SU-DHL-6 (cell line): ENCODE measurements around the gene MAN1B1.

Source experiments
- H2AFZ ChIP-seq: fragments of 200-600 bp; sonication (generic); 2 replicates; pipeline ENCODE4 v1.6.1; 2014; ENCODE audit warnings: low read depth, mild to moderate bottlenecking, moderate library complexity, mixed read lengths, antibody characterized with exemption, low read length; ENCODE audit not compliant: severe bottlenecking
- H3F3A ChIP-seq: fragments of 200-600 bp; shearing (Covaris generic); 2 replicates; pipeline ENCODE4 v1.6.0; 2016; ENCODE audit warnings: antibody characterized with exemption, mild to moderate bottlenecking; ENCODE audit not compliant: insufficient read depth
- H3K27ac ChIP-seq: fragments of 200-600 bp; sonication (generic); 2 replicates; pipeline ENCODE4 v1.5.1; 2016; ENCODE audit warnings: low read depth, mild to moderate bottlenecking, low read length, moderate library complexity, mixed read lengths
- H3K27me3 ChIP-seq: fragments of 200-600 bp; sonication (generic), shearing (Covaris generic); 2 replicates; pipeline ENCODE4 v1.6.0; 2014; ENCODE audit warnings: mild to moderate bottlenecking, low read length
- H3K36me3 ChIP-seq: fragments of 200-600 bp; sonication (generic); 2 replicates; pipeline ENCODE4 v1.6.1; 2014; ENCODE audit warnings: mild to moderate bottlenecking, low read length, mixed read lengths
- H3K4me2 ChIP-seq: fragments of 300-600, 200-600 bp; shearing (Covaris generic), sonication (generic); 2 replicates; pipeline ENCODE4 v1.6.0; 2014; ENCODE audit warnings: low read length, low read depth, mild to moderate bottlenecking; ENCODE audit not compliant: poor library complexity, severe bottlenecking
- H3K4me3 ChIP-seq: fragments of 200-600 bp; sonication (generic); 2 replicates; pipeline ENCODE4 v1.5.1; 2014; ENCODE audit warnings: antibody characterized with exemption, low read length, mild to moderate bottlenecking, mixed read lengths; ENCODE audit not compliant: insufficient read depth, poor library complexity, severe bottlenecking
- H3K79me2 ChIP-seq: fragments of 200-600 bp; sonication (generic); 2 replicates; pipeline ENCODE4 v1.6.1; 2014; ENCODE audit warnings: mild to moderate bottlenecking, low read length, moderate library complexity; ENCODE audit not compliant: insufficient read depth
- H3K9ac ChIP-seq: fragments of 200-600 bp; sonication (generic); 2 replicates; pipeline ENCODE4 v1.7.0; 2014; ENCODE audit warnings: mild to moderate bottlenecking, low read length
- H3K9me2 ChIP-seq: fragments of 200-600 bp; sonication (generic); replicated peaks from 2 replicates; pipeline ENCODE4 v1.6.1; 2014; ENCODE audit warnings: low read length; ENCODE audit not compliant: insufficient read depth
- H3K9me3 ChIP-seq: fragments of 200-600 bp; sonication (generic); 2 replicates; pipeline ENCODE4 v1.6.1; 2014; ENCODE audit warnings: low read length, mixed read lengths; ENCODE audit not compliant: insufficient read depth
- H4K20me1 ChIP-seq: fragments of 200-600 bp; sonication (generic); 2 replicates; pipeline ENCODE4 v1.6.1; 2014; ENCODE audit warnings: low read depth, mild to moderate bottlenecking, antibody characterized with exemption, low read length, moderate library complexity, mixed read lengths
- EZH2phosphoT487 ChIP-seq: fragments of 200-600 bp; sonication (generic), shearing (Covaris generic); conservative IDR thresholded peaks from 2 replicates; pipeline ENCODE4 v1.6.1; 2018; ENCODE audit warnings: mild to moderate bottlenecking, antibody characterized with exemption, low read length, moderate library complexity, mixed read lengths
- TF ChIP-seq, protein P1 (sequence below): fragments of 200-600 bp; sonication (generic); IDR thresholded peaks from one replicate; pipeline ENCODE4 v1.5.1; 2017; ENCODE audit warnings: antibody characterized with exemption, mild to moderate bottlenecking, low read length, moderate library complexity; ENCODE audit not compliant: insufficient read depth, poor library complexity, severe bottlenecking

The MAN1B1 gene

DNA sequence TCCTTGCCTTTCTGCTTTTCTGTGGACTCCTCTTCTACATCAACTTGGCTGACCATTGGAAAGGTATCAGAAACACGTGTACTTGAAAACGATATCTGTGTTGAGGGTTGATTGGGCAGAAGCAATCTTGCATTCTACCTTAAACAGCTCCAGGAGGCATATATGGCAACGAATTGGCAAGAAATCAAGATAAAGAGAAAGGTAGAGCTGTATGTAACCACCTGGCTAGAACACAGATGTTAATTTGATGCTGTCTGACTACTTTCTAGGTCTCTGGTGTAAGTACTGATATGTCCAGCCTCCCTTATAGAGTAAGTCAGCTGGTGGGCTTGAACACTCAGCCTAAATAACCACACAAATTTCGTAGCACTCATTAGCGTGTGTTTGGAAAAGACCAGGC lies 1.3 kb downstream of the MAN1B1 start:
- H3K27ac ChIP-seq = no peak overlapping the region
- no peaks in the 10 kb centered on the region for H3K79me2 ChIP-seq
- peaks cover 4% of the 10 kb centered on the region for H3F3A ChIP-seq
- H3K4me3 ChIP-seq = no peak overlapping the region
- H2AFZ ChIP-seq = no peak overlapping the region
- no peaks in the 10 kb centered on the region for H4K20me1 ChIP-seq
- no peak for TF ChIP-seq EZH2phosphoT487
- TF ChIP-seq, protein P1, sequence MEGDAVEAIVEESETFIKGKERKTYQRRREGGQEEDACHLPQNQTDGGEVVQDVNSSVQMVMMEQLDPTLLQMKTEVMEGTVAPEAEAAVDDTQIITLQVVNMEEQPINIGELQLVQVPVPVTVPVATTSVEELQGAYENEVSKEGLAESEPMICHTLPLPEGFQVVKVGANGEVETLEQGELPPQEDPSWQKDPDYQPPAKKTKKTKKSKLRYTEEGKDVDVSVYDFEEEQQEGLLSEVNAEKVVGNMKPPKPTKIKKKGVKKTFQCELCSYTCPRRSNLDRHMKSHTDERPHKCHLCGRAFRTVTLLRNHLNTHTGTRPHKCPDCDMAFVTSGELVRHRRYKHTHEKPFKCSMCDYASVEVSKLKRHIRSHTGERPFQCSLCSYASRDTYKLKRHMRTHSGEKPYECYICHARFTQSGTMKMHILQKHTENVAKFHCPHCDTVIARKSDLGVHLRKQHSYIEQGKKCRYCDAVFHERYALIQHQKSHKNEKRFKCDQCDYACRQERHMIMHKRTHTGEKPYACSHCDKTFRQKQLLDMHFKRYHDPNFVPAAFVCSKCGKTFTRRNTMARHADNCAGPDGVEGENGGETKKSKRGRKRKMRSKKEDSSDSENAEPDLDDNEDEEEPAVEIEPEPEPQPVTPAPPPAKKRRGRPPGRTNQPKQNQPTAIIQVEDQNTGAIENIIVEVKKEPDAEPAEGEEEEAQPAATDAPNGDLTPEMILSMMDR = no peak
- H3K9ac ChIP-seq = peak overlapping the region; percentile 90
- H3K9me2 ChIP-seq = no peaks in the 10 kb centered on the region
- no peaks in the 10 kb centered on the region for H3K36me3 ChIP-seq
- peak overlapping the region; percentile 81 for H3K4me2 ChIP-seq
- H3K9me3 ChIP-seq = no peaks in the 10 kb centered on the region
- H3K27me3 ChIP-seq = no peaks in the 10 kb centered on the region

GRCh38 chr9:137089232-137089947 lies 2.6 kb downstream of the MAN1B1 start:
- Histone ChIP-seq H3K4me3 (no peak overlapping the region), H3K27ac (no peak overlapping the region), H3F3A (peaks cover 4% of the 10 kb centered on the region; the same call in 1 of the 2 replicates), H3K4me2 (no peak overlapping the region), H3K9me3 (no peaks in the 10 kb centered on the region), H3K9me2 (no peaks in the 10 kb centered on the region), H3K9ac (no peak overlapping the region), H4K20me1 (no peaks in the 10 kb centered on the region), H3K79me2 (no peaks in the 10 kb centered on the region), H3K27me3 (no peaks in the 10 kb centered on the region), H2AFZ (no peak overlapping the region), H3K36me3 (no peaks in the 10 kb centered on the region)
- no peak for TF ChIP-seq EZH2phosphoT487
- TF ChIP-seq, protein P1 = no peak

DNA sequence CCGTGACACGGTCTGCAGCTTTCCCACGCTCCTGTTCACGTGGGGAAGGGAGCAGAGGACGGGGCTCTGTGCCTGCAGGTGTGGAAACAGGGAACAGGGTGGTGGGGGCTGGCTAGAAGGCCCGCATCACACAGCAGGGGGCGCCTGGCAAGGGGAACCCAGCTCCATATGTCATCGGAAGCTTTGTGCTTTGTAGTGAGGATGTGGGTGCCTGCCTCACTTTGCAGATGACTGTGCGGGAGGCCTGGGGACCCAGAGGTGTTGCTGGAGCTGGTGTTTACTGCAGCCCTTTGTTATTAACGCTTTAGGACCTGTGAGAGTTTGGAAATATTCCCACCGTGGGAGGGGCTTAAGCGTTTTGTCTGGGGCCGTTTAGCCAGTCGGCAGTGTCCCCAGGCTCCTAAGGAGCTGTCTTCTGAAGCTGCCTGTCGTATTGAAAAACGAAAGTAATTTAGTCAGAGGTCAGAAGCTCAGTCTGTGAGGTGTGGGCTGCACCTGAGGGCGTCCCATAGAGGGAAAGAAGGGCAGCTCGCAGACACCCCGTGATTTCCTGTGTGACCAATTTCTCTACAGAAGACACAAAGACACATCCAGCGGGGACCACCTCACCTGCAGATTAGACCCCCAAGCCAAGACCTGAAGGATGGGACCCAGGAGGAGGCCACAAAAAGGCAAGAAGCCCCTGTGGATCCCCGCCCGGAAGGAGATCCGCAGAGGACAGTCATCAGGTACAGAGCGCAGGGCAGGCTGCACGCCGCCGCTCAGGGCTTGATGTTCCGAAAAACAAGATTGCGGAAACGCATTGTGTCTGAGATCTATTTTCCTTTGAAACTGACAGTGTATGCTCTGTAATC lies 9.1 kb downstream of the MAN1B1 start:
- TF ChIP-seq, protein P1 = peak; percentile 29
- TF ChIP-seq EZH2phosphoT487 = no peak
- Histone ChIP-seq H3F3A (no peaks in the 10 kb centered on the region), H3K36me3 (peaks cover 1% of the 10 kb centered on the region), H4K20me1 (no peaks in the 10 kb centered on the region), H3K9me3 (no peaks in the 10 kb centered on the region), H3K9ac (no peak overlapping the region), H3K79me2 (no peaks in the 10 kb centered on the region), H3K27ac (no peak overlapping the region), H3K4me3 (no peak overlapping the region), H3K4me2 (no peak overlapping the region), H2AFZ (no peak overlapping the region), H3K27me3 (no peaks in the 10 kb centered on the region), H3K9me2 (no peaks in the 10 kb centered on the region)
